ENCODE data around the gene APOL3. TPM values are rescaled to one million over a fixed set of nuclear protein-coding genes. Genes with fewer than 3 reads are reported as not detected.
"Not testable (repeated sequence)": the region's sequence is repeated elsewhere in the genome, so short reads cannot be mapped to it uniquely, and the experiment has no call there.

The APOL3 gene
- total RNA-seq, 1 donor from 2014 or later = 2.1 TPM

DNA sequence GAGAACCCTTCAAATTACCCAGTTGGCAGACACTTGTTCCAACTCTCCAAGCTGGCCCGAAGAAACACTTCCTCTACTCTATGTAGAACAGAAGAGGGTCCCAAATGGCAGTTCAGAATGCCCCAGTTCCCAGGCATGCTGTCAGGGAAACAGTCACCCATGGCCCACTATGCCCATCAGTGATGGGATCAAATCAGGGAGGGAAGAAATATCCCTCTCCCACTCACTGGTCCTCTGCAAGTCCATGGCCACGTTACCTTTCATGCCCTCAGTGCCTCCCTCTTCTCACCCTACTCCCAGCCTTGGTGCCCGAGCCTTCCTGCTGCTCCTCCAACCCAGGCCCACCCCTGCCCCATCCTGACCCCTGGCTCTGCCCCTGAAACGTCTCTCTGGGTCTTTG lies 16.6 kb downstream of the APOL3 start:
- no peak for DNase-seq (ENCODE audit: low read depth)

DNA sequence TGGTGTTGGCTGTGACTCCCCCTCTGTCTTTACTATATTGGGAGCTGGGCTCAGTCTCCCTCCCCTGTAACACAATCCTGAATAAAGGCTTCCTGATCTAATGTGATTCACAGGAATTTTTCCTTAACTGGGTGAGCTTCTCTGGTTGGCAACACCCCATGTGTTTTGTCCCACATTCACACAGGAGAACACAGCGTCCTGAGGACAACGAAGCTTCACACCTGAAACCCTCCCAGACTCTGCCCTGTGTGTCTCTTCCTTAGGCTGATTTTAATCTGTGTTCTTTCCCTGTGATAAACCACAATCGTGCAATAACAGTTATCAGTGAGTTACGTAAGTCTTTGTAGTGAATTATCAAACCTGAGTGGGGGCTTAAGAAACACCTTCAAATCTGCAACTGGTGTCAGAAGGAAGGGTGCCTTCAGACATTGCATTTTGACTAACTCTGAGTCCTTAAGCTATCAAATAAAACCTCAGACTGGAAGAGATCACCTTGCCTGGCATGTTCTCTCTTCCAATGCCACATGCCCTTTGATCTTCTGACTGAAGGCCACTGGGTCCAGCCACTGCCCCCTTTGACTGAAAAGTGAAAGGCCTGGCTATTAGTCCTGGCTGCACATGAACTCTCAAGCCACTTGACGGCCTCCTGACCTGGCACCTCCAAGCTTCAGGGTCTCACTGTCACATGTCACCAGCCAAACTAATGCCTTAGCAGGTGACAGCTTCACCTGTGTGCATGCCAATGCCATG lies 17.3 kb downstream of the APOL3 start:
- TF ChIP-seq, protein P1, sequence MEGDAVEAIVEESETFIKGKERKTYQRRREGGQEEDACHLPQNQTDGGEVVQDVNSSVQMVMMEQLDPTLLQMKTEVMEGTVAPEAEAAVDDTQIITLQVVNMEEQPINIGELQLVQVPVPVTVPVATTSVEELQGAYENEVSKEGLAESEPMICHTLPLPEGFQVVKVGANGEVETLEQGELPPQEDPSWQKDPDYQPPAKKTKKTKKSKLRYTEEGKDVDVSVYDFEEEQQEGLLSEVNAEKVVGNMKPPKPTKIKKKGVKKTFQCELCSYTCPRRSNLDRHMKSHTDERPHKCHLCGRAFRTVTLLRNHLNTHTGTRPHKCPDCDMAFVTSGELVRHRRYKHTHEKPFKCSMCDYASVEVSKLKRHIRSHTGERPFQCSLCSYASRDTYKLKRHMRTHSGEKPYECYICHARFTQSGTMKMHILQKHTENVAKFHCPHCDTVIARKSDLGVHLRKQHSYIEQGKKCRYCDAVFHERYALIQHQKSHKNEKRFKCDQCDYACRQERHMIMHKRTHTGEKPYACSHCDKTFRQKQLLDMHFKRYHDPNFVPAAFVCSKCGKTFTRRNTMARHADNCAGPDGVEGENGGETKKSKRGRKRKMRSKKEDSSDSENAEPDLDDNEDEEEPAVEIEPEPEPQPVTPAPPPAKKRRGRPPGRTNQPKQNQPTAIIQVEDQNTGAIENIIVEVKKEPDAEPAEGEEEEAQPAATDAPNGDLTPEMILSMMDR (conservative IDR thresholded peaks at IDR 0.05; ENCODE audit: low read depth, low read length) = no peak
- no peak for DNase-seq (ENCODE audit: low read depth)
- no peak overlapping the region for H3K4me3 ChIP-seq (ENCODE audit: low read depth, low read length)

More for the DNA sequence above, 16.6 kb downstream of the APOL3 start:
- TF ChIP-seq, protein P1 (conservative IDR thresholded peaks at IDR 0.05; ENCODE audit: low read depth, low read length) = no peak
- no peak overlapping the region for H3K4me3 ChIP-seq (ENCODE audit: low read depth, low read length)

DNA sequence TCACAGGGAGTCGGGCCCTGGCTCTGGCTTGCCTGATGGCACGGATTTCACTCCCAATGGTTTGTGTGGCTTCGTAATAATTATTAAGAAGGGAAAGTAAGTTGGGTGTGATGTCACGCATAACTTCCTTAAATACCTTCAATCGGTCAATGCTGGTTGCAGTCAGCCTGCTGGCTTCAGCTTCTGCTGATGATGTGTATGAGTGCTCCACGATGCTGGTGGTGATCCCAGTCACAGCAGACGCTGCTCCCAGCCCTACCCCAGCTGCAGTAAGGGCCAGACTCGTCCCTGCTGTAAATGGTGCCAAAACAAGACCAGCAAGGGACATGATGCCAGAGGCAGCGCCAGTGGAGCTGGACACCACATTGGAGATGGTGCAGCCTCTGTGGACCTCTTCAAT lies 19.1 kb downstream of the APOL3 start:
- no peak for DNase-seq (ENCODE audit: low read depth)
- TF ChIP-seq, protein P1 (conservative IDR thresholded peaks at IDR 0.05; ENCODE audit: low read depth, low read length) = no peak
- H3K4me3 ChIP-seq (ENCODE audit: low read depth, low read length) = no peak overlapping the region

DNA sequence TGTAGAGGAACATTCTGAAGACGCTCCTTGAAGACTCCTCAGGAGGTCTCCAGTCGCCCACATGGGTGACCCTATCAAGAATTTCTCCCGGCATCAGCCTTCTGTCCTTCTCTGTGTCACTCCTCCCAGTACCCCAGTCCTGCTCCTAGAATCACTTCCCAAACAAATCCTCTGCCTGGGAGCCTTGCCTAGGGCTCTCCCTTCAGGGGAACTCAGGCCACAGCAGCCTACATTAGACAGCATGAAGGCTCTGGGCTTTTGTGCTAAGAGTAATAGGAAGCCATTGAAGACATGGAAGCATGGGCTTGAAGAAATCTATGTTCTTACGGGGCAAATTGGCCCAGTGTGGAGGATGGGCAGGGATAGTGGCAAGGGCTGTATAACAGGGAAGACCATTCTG lies 21.8 kb downstream of the APOL3 start:
- DNase-seq (ENCODE audit: low read depth); H3K4me3 ChIP-seq (ENCODE audit: low read depth, low read length): not testable (repeated sequence)

DNA sequence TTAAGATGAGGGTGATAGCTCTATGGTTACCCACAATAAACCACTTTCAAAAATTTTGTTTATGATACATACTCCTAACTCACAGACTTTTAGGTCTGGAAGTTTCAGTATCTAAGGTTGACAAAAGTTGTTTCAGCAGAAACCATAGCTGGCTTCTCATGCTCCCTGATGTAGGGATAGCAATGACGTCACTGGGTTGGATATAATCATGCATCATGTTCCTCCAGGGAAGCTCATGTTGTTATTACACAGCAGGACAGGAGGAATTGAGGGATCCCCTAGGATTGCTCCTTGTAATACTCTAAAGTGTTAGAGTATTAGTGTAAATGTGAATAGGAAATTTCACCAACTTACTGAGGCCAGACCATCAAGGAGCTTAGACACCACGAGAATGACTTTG lies 23.6 kb downstream of the APOL3 start:
- no peak overlapping the region for H3K4me3 ChIP-seq (ENCODE audit: low read depth, low read length)
- TF ChIP-seq, protein P1 (conservative IDR thresholded peaks at IDR 0.05; ENCODE audit: low read depth, low read length) = no peak
- DNase-seq (ENCODE audit: low read depth) = no peak

DNA sequence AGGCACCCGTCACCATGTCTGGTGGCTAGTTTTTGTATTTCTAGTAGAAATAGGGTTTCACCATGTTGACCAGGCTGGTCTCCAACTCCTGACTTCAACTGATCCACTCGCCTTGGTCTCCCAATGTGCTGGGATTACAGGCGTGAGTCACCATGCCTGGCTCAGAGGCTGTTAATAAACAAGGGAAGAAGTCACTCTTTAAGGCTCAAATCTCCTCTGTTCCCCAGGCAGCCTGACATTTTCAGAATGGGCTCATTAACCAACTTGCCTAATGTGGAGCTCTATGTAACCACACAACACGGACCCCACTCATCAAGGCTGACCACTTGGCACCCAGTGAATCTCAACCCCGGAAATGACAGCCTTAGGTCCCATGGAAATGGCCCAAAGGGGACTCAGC lies 24.1 kb downstream of the APOL3 start:
- TF ChIP-seq, protein P1 (conservative IDR thresholded peaks at IDR 0.05; ENCODE audit: low read depth, low read length) = no peak
- DNase-seq (ENCODE audit: low read depth) = no peak
- no peak overlapping the region for H3K4me3 ChIP-seq (ENCODE audit: low read depth, low read length)

DNA sequence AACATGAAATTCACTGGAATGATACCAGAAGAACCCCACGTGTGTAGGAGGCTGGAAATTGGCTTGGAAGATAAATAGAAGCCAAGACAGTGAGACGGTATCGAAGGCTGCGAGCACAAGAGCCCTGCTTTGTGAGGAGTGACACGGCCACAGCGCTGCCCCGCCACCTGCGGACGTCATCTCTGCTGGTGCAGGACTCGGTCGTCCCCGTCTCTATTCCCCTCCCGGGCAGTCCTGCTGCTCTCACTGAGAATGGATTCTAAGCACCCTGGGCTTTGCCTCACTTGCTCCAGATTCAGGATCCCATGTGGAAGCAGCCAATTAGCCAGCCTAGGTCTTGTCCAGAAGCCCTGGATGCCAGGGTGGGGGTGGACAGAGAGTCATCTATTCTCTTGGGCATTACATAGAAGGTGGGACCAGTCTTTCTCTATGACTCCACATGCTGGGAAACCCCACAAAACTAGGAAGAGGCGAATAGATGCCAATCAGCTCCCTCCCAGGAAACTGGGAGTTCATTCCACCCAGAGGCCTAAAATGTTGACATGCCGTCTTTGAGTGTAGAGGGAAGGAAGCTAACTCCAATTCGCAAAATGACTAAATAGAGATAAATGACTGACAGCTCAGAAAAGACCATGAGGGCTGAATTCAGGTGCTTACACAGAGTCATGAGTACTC lies 25.1 kb downstream of the APOL3 start:
- TF ChIP-seq, protein P1 (conservative IDR thresholded peaks at IDR 0.05; ENCODE audit: low read depth, low read length) = no peak
- DNase-seq (ENCODE audit: low read depth) = no peak
- H3K4me3 ChIP-seq (ENCODE audit: low read depth, low read length) = no peak overlapping the region
